HL-60 (cell line): ENCODE data around the gene ARHGAP45.

Experiments
- DNase-seq, 2 experiments: peaks; one replicate each; pipeline ENCODE4 v3.0.0-alpha.2; 2010 to 2020; ENCODE audit warnings: low read depth in 1 of 2, low spot score in 1 of 2
- H3K27ac ChIP-seq: fragments of 250-450 bp; sonication (Bioruptor Pico); replicated peaks from 2 replicates; pipeline ENCODE4 v1.5.1; 2020; ENCODE audit warnings: mild to moderate bottlenecking, moderate library complexity
- H3K27me3 ChIP-seq: fragments of 250-450 bp; sonication (Bioruptor Pico); 2 replicates; pipeline ENCODE4 v1.5.1; 2021; ENCODE audit warnings: mild to moderate bottlenecking, moderate library complexity; ENCODE audit not compliant: insufficient read depth, poor library complexity, severe bottlenecking
- H3K4me3 ChIP-seq: replicated peaks from 2 replicates; pipeline ENCODE4 v1.5.1; 2011; ENCODE audit warnings: mild to moderate bottlenecking, control low read depth, low read length; ENCODE audit not compliant: insufficient read depth
- GABPA ChIP-seq: IDR thresholded peaks from 2 replicates; pipeline ENCODE4 v1.6.1; 2012; ENCODE audit warnings: low read depth
- POLR2AphosphoS5 ChIP-seq: IDR thresholded peaks from 2 replicates; pipeline ENCODE4 v1.6.1; 2012; ENCODE audit warnings: low read depth
- REST ChIP-seq: IDR thresholded peaks from 2 replicates; pipeline ENCODE4 v1.6.1; 2012; ENCODE audit warnings: low read depth; ENCODE audit not compliant: insufficient replicate concordance
- SPI1 ChIP-seq: IDR thresholded peaks from 2 replicates; pipeline ENCODE4 v1.6.1; 2012; ENCODE audit warnings: low read depth, mild to moderate bottlenecking, borderline replicate concordance
- TF ChIP-seq, protein P1 (sequence below): IDR thresholded peaks from one replicate; pipeline ENCODE4 v1.5.1; 2011; ENCODE audit warnings: low read length, control low read depth, inconsistent platforms; ENCODE audit not compliant: insufficient read depth

The ARHGAP45 gene

GRCh38 chr19:1097810-1098176 is 30.8 kb downstream of the ARHGAP45 start:
- no peak for TF ChIP-seq REST
- no peak for TF ChIP-seq GABPA
- TF ChIP-seq SPI1 = no peak
- TF ChIP-seq, protein P1, sequence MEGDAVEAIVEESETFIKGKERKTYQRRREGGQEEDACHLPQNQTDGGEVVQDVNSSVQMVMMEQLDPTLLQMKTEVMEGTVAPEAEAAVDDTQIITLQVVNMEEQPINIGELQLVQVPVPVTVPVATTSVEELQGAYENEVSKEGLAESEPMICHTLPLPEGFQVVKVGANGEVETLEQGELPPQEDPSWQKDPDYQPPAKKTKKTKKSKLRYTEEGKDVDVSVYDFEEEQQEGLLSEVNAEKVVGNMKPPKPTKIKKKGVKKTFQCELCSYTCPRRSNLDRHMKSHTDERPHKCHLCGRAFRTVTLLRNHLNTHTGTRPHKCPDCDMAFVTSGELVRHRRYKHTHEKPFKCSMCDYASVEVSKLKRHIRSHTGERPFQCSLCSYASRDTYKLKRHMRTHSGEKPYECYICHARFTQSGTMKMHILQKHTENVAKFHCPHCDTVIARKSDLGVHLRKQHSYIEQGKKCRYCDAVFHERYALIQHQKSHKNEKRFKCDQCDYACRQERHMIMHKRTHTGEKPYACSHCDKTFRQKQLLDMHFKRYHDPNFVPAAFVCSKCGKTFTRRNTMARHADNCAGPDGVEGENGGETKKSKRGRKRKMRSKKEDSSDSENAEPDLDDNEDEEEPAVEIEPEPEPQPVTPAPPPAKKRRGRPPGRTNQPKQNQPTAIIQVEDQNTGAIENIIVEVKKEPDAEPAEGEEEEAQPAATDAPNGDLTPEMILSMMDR = no peak
- no peak for TF ChIP-seq POLR2AphosphoS5
- H3K4me3 ChIP-seq = no peak overlapping the region
- no peaks in the 10 kb centered on the region for H3K27me3 ChIP-seq
- peak in 1 of 2 experiments; percentile 60 for DNase-seq
- H3K27ac ChIP-seq = peak overlapping the region; percentile 64

DNA sequence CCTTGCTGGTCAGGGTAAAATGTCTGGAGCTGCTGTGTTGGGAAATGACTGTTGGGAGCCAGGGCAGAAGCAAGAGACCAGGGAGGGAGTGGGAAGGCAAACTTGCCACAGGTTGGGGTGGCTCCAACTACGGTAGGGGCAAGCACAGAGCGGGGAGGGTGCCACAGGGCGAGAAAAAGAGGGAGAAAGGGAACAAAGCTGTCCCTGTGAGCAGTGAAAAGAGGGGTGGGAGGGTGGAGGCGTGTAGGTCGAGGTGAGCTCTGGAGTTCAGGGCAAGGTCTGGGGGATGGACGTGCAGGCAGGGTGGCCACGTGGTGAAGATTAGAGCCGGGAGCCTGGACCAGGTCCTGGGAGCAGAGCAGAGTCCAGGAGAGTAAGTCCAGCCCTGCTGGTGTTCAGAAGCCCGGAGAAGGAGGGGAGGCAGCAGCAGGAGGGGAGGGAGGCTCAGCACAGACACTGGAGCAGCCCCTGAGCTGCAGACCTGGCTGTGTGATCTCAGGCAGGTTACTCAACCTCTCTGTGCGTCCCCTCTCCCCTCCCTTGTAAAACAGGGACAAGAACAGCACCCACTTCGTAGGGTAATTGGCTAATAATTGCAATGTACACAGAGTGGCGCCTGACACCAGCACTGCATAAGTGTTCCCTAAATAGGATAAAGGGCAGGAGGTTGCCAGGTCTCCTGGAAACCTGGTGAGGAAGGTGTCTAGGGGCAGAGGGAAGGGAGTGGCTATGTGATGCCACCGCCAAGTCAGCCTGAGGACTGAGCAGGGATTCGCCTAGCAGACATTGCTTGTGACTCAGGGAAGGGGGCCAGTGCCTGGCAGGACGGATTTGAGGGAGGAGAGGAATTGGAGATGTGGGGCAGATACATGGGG is 31.4 kb downstream of the ARHGAP45 start:
- DNase-seq = no peak
- H3K27ac ChIP-seq = peak overlapping the region; percentile 64
- H3K4me3 ChIP-seq = no peak overlapping the region
- TF ChIP-seq REST (no peak), GABPA (no peak), SPI1 (no peak), POLR2AphosphoS5 (no peak)
- TF ChIP-seq, protein P1 = no peak
- no peaks in the 10 kb centered on the region for H3K27me3 ChIP-seq

- TF ChIP-seq POLR2AphosphoS5 = no peak
- peak; percentile 31; the same call in 1 of the 2 replicates for TF ChIP-seq SPI1
- Histone ChIP-seq H3K4me3 (peak overlapping the region; percentile 15; the same call in 1 of the 2 replicates), H3K27me3 (no peaks in the 10 kb centered on the region), H3K27ac (peak overlapping the region; percentile 77)
- peak in 1 of 2 experiments; percentile 78 for DNase-seq
Measured at GRCh38 chr19:1101337-1101698, 34.4 kb downstream of the ARHGAP45 start.

DNA sequence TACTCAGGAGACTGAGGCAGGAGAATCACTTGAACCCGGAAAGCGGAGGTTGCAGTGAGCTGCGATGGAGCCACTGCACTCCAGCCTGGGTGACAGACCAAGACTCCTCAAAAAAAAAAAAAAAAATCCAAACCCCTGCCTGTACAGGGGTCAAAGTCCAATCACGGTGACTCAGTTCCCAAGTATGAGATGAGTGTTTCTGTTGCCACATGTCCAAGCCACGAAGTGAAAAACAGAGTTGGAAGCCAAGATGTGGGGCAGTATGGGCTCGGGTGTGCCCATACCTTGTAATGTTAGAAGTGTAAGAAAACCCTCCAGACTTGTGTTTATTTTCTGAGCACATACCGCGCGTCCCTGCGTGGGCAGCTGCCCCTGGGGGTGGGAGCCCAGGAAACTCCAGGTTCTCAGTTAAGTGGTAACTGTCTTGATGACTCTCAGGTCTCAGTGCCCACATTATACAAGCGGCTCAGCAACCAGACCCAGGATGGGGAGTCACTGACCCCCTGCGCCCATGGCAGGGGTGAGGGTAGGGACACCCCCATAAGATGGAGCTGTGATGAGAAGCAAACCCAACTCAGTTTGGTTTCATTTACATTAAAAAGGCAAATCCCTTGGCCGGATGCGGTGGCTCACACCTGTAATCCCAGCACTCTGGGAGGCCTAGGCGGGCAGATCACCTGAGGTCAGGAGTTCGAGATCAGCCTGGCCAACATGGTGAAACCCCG is 35.6 kb downstream of the ARHGAP45 start:
- H3K27ac ChIP-seq = peak overlapping the region; percentile 77
- H3K27me3 ChIP-seq = no peaks in the 10 kb centered on the region
- H3K4me3 ChIP-seq = no peak overlapping the region
- no peak for DNase-seq
- TF ChIP-seq POLR2AphosphoS5 = no peak
- TF ChIP-seq REST = no peak
- no peak for TF ChIP-seq SPI1
- TF ChIP-seq GABPA = no peak
- TF ChIP-seq, protein P1 = no peak
